Sigmoid colon (tissue), 7 donors: ENCODE results near the gene ARL17B. TPM values are rescaled to one million over a fixed set of nuclear protein-coding genes. Genes with fewer than 3 reads are reported as not detected.
"Not testable (repeated sequence)": the region's sequence is repeated elsewhere in the genome, so short reads cannot be mapped to it uniquely, and the experiment has no call there.

Experiments
- DNase-seq: peaks from one replicate; pipeline ENCODE4 v3.0.0-alpha.2; 2019
- H3K27ac ChIP-seq, 4 donors: fragments of 200-600 bp; sonication (generic); one replicate each; pipeline ENCODE4 v1.5.1; 2016 to 2019; ENCODE audit warnings: mild to moderate bottlenecking in 1 of 4
- H3K27me3 ChIP-seq, 3 donors: fragments of 200-600 bp; sonication (generic); one replicate each; pipeline ENCODE4 v1.5.1; 2019; ENCODE audit warnings: mild to moderate bottlenecking in 1 of 3
- H3K36me3 ChIP-seq, 4 donors: fragments of 200-600 bp; sonication (generic); one replicate each; pipeline ENCODE4 v1.5.1; 2016 to 2019
- H3K4me1 ChIP-seq, 4 donors: fragments of 200-600 bp; sonication (generic); one replicate each; pipeline ENCODE4 v1.5.1; 2017 to 2019
- H3K4me3 ChIP-seq, 4 donors: fragments of 200-600 bp; sonication (generic); one replicate each; pipeline ENCODE4 v1.5.1; 2017 to 2019; ENCODE audit warnings: mild to moderate bottlenecking in 2 of 4, moderate library complexity in 1 of 4
- H3K9me3 ChIP-seq, 4 donors: fragments of 200-600 bp in 3 of 4; sonication (generic) in 3 of 4; one replicate each; pipeline versions ENCODE4 v1.5.1 to v1.6.1; 2013 to 2019
- POLR2AphosphoS5 ChIP-seq, 4 donors: sonication (generic); formaldehyde crosslinking; IDR thresholded peaks; one replicate each; pipeline ENCODE4 v1.6.1; 2017; ENCODE audit warnings: antibody characterized with exemption in 4 of 4
- WGBS, 2 donors: extraction: QIAGEN DNeasy Blood & Tissue Kit; methylation state at CpG; one replicate each; pipeline ENCODE4 v1.1.7; 2013; 5-methylcytosine and 5-hydroxymethylcytosine counted together
- intact Hi-C: fragments of 100-400 bp; cut with DNase I; formaldehyde crosslinking; loops from one replicate; pipeline ENCODE4 v1.15.1; 2023
- polyA plus RNA-seq, 3 donors: library from polyadenylated mRNA; stranded (reverse); fragments of 200-250 nt; gene quantifications; one replicate each; pipeline ENCODE4 v1.2.3, GENCODE V29; 2013
- small RNA-seq, 3 donors: library from RNA; depleted of rRNA; stranded (forward); fragments of <200 nt; gene quantifications; one replicate each; pipeline ENCODE3, GENCODE V24; 2016
- total RNA-seq, 4 donors: library from RNA; depleted of rRNA; stranded (reverse); fragments of >200 nt; gene quantifications; one replicate each; pipeline ENCODE4 v1.1.0, GENCODE V29; 2016
- donor health status: healthy with polysubstance abuse.
- donor health status: Bipolar disorder and iron deficiency.
- donor health status: healthy.

The ARL17B gene
- total and polyA plus RNA-seq, 7 donors, result 6.0 to 29.6 (median 11.2) TPM

DNA sequence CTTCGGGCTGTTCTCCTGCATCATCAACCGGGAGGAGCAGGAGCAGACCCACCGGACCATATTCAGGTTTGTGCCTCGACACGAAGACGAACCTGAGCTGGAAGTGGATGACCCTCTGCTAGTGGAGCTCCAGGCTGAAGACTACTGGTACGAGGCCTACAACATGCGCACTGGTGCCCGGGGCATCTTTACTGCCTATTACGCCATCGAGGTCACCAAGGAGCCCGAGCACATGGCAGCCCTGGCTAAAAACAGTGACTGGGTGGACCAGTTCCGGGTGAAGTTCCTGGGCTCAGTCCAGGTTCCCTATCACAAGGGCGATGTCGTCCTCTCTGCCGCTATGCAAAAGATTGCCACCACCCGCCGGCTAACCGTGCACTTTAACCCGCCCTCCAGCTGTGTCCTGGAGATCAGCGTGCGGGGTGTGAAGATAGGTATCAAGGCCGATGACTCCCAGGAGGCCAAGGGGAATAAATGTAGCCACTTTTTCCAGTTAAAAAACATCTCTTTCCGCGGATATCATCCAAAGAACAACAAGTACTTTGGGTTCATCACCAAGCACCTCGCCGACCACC lies 117.1 kb downstream of the ARL17B start:
- WGBS, 2 donors, result 86 to 94% methylated on average over 14 to 16 of the region's 27 CpGs
- H3K4me3 ChIP-seq, H3K36me3 ChIP-seq, intact Hi-C loops, DNase-seq, H3K9me3 ChIP-seq, H3K27ac ChIP-seq, H3K27me3 ChIP-seq, H3K4me1 ChIP-seq: not testable (repeated sequence)

DNA sequence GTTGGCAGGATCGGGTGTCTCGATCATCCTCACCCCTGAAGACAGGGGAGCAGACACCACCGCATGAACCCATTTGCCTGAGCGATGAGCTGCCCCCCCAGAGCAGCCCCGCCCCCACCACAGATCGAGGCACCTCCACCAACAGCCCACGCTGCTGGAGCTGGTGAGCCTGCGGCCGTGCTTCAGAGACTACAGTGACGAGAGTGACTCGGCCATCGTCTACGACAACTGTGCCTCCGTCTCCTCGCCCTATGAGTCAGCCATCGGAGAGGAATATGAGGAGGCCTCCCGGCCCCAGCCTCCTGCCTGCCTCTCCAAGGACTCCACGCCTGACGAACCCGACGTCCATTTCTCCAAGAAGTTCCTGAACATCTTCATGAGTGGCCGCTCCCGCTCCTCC lies 117.6 kb downstream of the ARL17B start:
- H3K4me3 ChIP-seq, H3K9me3 ChIP-seq, DNase-seq, H3K27me3 ChIP-seq, intact Hi-C loops, H3K36me3 ChIP-seq, H3K4me1 ChIP-seq, H3K27ac ChIP-seq: not testable (repeated sequence)
- WGBS, 2 donors, result 92 to 96% methylated on average over 14 of the region's 23 CpGs

DNA sequence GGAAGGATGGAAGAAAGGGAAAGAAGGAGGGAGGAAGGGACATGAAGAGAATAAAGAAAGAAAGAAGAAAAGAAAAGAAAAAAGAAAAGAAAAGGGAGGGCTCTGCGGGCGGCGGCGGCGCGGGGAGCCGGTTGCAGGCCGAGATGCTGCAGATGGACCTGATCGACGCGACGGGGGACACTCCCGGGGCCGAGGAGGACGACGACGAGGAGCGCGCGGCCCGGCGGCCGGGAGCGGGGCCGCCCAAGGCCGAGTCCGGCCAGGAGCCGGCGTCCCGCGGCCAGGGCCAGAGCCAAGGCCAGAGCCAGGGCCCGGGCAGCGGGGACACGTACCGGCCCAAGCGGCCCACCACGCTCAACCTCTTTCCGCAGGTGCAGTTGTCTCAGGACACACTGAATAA lies 118.1 kb downstream of the ARL17B start:
- H3K36me3 ChIP-seq, H3K27me3 ChIP-seq, H3K4me1 ChIP-seq, H3K27ac ChIP-seq, intact Hi-C loops, H3K9me3 ChIP-seq, DNase-seq: not testable (repeated sequence)
- WGBS, 2 donors, result 31 to 34% methylated on average over 30 of the region's 38 CpGs
- H3K4me3 ChIP-seq, result peak overlapping the region in 1 of 4 donors; percentile 25

DNA sequence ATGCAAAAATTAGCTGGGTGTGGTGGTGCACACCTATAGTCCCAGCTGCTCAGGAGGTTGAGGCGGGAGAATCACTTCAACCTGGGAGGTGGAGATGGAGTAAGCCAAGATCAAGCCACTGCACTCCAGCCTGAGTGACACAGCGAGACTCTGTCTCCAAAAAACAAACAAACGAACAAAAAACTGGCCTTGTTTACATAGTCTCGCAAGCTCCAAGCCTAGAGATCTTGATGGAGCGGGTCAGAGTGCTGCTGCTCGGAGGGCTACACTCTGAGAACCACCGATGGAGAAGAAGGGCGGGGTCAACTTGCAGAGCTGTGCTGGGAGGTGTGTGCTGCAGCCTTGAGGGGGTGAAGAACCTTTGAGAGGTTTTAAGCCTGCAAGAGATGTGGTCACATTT lies 130.2 kb downstream of the ARL17B start:
- intact Hi-C loops, DNase-seq, H3K36me3 ChIP-seq, H3K9me3 ChIP-seq, H3K27me3 ChIP-seq, H3K4me3 ChIP-seq, H3K27ac ChIP-seq, H3K4me1 ChIP-seq: not testable (repeated sequence)
- WGBS, 2 donors, result 86 to 88% methylated on average over 8 of the region's 8 CpGs

DNA sequence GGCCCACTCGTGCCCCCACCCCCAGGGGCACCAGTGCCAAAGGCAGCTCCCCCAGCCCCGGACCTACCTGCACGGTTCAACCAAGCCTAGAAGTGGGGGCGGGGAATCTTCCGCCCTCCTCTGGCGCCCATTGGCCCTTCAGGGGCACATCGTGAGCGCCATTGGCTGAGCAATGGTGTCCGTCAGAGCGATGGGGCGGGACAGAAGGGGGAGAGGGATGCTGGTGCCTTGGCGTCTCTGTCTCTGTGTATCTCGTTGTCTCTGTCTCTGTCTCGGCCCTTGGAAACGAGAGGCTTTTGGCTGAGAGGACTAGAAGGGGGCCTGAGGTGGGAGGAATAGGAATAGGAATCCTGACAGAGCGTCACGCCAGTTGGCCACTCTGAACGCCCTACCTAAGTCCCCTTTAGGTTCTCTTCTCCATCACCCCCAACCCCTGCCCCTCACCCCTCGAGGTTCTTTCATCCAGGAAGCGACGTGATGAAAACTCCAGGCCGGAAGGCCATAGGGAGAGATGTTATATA lies 136.2 kb downstream of the ARL17B start:
- peak overlapping the region; percentile 47 to 83 (median 67) for H3K4me3 ChIP-seq
- H3K4me1 ChIP-seq, intact Hi-C loops, H3K9me3 ChIP-seq, H3K36me3 ChIP-seq, H3K27me3 ChIP-seq: not testable (repeated sequence)
- 1% methylated on average over 21 of the region's 22 CpGs for WGBS, 2 donors
- H3K27ac ChIP-seq, result peak overlapping the region; percentile 66 to 82 (median 72)
- DNase-seq, result peak; percentile 93
- peak in 3 of 4 donors; percentile 8 to 20 (median 12) for TF ChIP-seq POLR2AphosphoS5 (IDR thresholded peaks at IDR 0.05)

DNA sequence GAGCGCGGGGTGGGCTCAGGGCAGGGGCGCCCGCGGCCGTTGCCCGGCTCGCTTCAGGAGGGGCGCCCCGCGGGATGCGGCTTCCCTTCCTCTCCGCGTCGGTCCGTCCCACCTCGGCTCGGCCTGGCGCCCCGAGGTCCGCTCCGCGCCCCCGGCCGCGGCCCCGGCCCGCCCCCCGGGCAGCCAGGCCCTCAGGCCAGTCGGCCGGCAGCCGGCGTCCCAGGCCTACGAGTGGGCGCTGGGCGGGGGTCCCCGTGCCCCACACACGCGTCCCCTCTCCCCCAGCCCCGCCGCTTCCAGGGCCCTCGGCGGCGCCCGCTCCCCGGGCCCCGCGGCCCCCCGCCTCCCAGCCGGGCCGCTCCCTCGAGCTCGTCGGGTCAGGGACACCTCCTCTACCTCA lies 136.7 kb downstream of the ARL17B start:
- WGBS, 2 donors, result 0 to 1% methylated on average over 48 to 54 of the region's 54 CpGs
- Histone ChIP-seq H3K27ac (peak overlapping the region; percentile 66 to 82 (median 72)), H3K4me3 (peak overlapping the region; percentile 47 to 83 (median 67))
- H3K36me3 ChIP-seq, H3K9me3 ChIP-seq, H3K27me3 ChIP-seq, DNase-seq, H3K4me1 ChIP-seq, intact Hi-C loops: not testable (repeated sequence)

Small RNA genes within 50 kb of the gene (small RNA-seq; reads per million reads assigned to genes)
- gene RN7SL656P, result 0 reads per million in 3 donors

Other genes starting within 250 kb of the ARL17B start
- 100 to 1,000 TPM in 1 of 4 donors, 10 to 100 TPM in 3; 70.7 to 130 (median 79.7) TPM for gene KANSL1, start 168.3 kb downstream of the ARL17B start, total RNA-seq
- gene KANSL1, start 168.3 kb downstream of the ARL17B start, polyA plus RNA-seq, result 10 to 100 TPM in 2 of 3 donors, 1 to 10 TPM in 1; 9.7 to 25.0 (median 13.8) TPM
- 1 to 10 TPM; 1.2 to 4.7 (median 1.6) TPM for gene LRRC37A, start 66.6 kb downstream of the ARL17B start, total RNA-seq
- gene LRRC37A, start 66.6 kb downstream of the ARL17B start, polyA plus RNA-seq, result 1 to 10 TPM in 1 of 3 donors, under 1 TPM in 2; 0.60 to 1.7 (median 0.69) TPM
- gene LRRC37A2, start 150.7 kb upstream of the ARL17B start, total RNA-seq, result 10 to 100 TPM in 2 of 4 donors, 1 to 10 TPM in 2; 7.3 to 15.8 (median 9.7) TPM
- gene LRRC37A2, start 150.7 kb upstream of the ARL17B start, polyA plus RNA-seq, result 1 to 10 TPM; 1.8 to 6.6 (median 2.3) TPM
- 10 to 100 TPM; 10.7 to 16.8 (median 11.4) TPM for gene ARL17A, start 217.9 kb upstream of the ARL17B start, total RNA-seq
- gene ARL17A, start 217.9 kb upstream of the ARL17B start, polyA plus RNA-seq, result 1 to 10 TPM in 2 of 3 donors, under 1 TPM in 1; under 0.01 to 6.1 (median 1.6) TPM
- gene NSF, start 228.9 kb upstream of the ARL17B start, total RNA-seq, result 10 to 100 TPM; 15.0 to 34.2 (median 28.3) TPM
- gene NSF, start 228.9 kb upstream of the ARL17B start, polyA plus RNA-seq, result 10 to 100 TPM; 25.2 to 41.8 (median 30.0) TPM